Breast epithelium (tissue), 3 donors: Measurements from ENCODE around the gene KCNH6.

ENCODE experiments used
- CTCF ChIP-seq, 3 donors: fragments of 450-650 bp; IDR thresholded peaks; one replicate each; pipeline ENCODE4 v1.5.1; 2016 to 2017; ENCODE audit warnings: antibody characterized with exemption in 3 of 3, mild to moderate bottlenecking in 3 of 3, moderate library complexity in 3 of 3
- POLR2A ChIP-seq: fragments of 450-650 bp; IDR thresholded peaks from one replicate; pipeline ENCODE4 v1.6.1; 2016; ENCODE audit warnings: antibody characterized with exemption, mild to moderate bottlenecking, moderate library complexity
- POLR2AphosphoS5 ChIP-seq, 3 donors: sonication (generic); formaldehyde crosslinking; IDR thresholded peaks; one replicate each; pipeline ENCODE4 v1.6.1; 2017; ENCODE audit warnings: antibody characterized with exemption in 3 of 3

DNA sequence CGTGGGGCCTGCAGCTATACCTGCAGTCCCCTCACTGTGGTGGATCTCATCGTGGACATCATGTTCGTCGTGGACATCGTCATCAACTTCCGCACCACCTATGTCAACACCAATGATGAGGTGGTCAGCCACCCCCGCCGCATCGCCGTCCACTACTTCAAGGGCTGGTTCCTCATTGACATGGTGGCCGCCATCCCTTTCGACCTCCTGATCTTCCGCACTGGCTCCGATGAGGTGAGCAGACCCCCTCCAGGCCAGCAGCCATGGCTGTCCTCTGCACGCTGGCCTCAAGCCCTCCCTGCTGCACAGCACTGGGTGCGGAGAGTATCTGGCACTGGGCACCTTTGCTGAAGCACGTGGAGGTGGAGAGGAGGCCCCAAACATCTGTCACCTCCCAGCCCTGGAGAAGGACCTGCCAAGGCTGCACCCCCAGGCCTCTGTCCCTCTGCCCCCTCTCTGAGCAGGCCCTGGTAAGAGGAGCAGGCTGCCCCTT is 11.0 kb downstream of the KCNH6 start:
- no peak for TF ChIP-seq CTCF (IDR thresholded peaks at IDR 0.05)
- no peak for TF ChIP-seq POLR2AphosphoS5 (IDR thresholded peaks at IDR 0.05)
- TF ChIP-seq POLR2A: no peak
